Kidney (tissue), 14 donors: ENCODE measurements around the gene HSD17B3. TPM values are rescaled to one million over a fixed set of nuclear protein-coding genes. Genes with fewer than 3 reads are reported as not detected.
"Not testable (repeated sequence)": the region's sequence is repeated elsewhere in the genome, so short reads cannot be mapped to it uniquely, and the experiment has no call there.

Source experiments
- DNase-seq, 5 donors: peaks; one replicate each; pipeline ENCODE4 v3.0.0-alpha.2; 2013 to 2020
- FAIRE-seq: peaks from 2 replicates; lab custom pipeline; 2012; peaks lifted over from hg19 to GRCh38; lab: Jason Lieb, UNC
- H3K27ac ChIP-seq, 2 donors: one replicate each; pipeline ENCODE4 v1.7.0; 2013; ENCODE audit warnings: low read depth in 2 of 2, low read length in 2 of 2, inconsistent platforms in 1 of 2
- H3K27me3 ChIP-seq: one replicate; pipeline ENCODE4 v1.7.1; 2013; ENCODE audit warnings: low read length, inconsistent platforms; ENCODE audit not compliant: control insufficient read depth, insufficient read depth
- H3K36me3 ChIP-seq, 3 donors: one replicate each; pipeline versions ENCODE4 v1.7.0 to v1.7.1; 2013; ENCODE audit warnings: low read length in 3 of 3, control low read depth in 1 of 3, inconsistent platforms in 1 of 3; ENCODE audit not compliant: insufficient read depth in 3 of 3, control insufficient read depth in 2 of 3
- H3K4me1 ChIP-seq, 3 donors: one replicate each; pipeline versions ENCODE4 v1.7.0 to v1.7.1; 2013; ENCODE audit warnings: low read length in 3 of 3, inconsistent platforms in 1 of 3, low read depth in 1 of 3; ENCODE audit not compliant: control insufficient read depth in 2 of 3, insufficient read depth in 2 of 3
- H3K4me3 ChIP-seq, 3 donors: one replicate each; pipeline versions ENCODE4 v1.7.0 to v1.8.1; 2013; ENCODE audit warnings: low read length in 3 of 3, control low read depth in 1 of 3, inconsistent platforms in 1 of 3
- H3K9ac ChIP-seq, 3 donors: one replicate each; pipeline versions ENCODE4 v1.7.0 to v1.7.1; 2013; ENCODE audit warnings: low read length in 3 of 3, control low read depth in 1 of 3, inconsistent platforms in 1 of 3
- H3K9me3 ChIP-seq, 3 donors: one replicate each; pipeline versions ENCODE4 v1.7.0 to v1.7.1; 2013; ENCODE audit warnings: low read length in 3 of 3, control low read depth in 1 of 3, inconsistent platforms in 1 of 3; ENCODE audit not compliant: control insufficient read depth in 2 of 3, insufficient read depth in 1 of 3
- CTCF ChIP-seq: IDR thresholded peaks from 3 replicates; pipeline ENCODE4 v1.5.1; 2012; ENCODE audit warnings: mild to moderate bottlenecking, moderate library complexity, borderline replicate concordance; ENCODE audit not compliant: insufficient read depth; ENCODE audit errors: extremely low read depth
- intact Hi-C: fragments of 100-400 bp; cut with DNase I; formaldehyde crosslinking; loops from one replicate; pipeline ENCODE4 v1.11.1; 2022
- polyA plus RNA-seq: library from polyadenylated mRNA; stranded (reverse); fragments of 350-450 nt; fragmentation: Illumina TruSeq; extraction: RNeasy Lipid Tissue Mini Kit (QIAGEN cat#74804); gene quantifications from one replicate; pipeline ENCODE4 v1.2.3, GENCODE V29; 2014; ENCODE audit warnings: low read depth, low replicate concordance; ENCODE audit not compliant: insufficient read depth
- total RNA-seq: library from RNA; stranded (reverse); fragmentation: NEBNext Ultra II Directional; extraction: Animal tissue kit (Norgen Biotek cat#: 25700); gene quantifications from one replicate; pipeline ENCODE4 v1.2.1, GENCODE V29; 2021
- donor health status: control.
- donor health status: control.
- donor health status: control.
- donor health status: control.
- donor health status: control.
- donor health status: DM: yes; HTN: yes; CAD: no.
- donor health status: Normal renal cell carcinoma (clear cell type).

The HSD17B3 gene
- total and polyA plus RNA-seq, 2 donors from 2014 or later: 0.66 to 2.0 TPM

DNA sequence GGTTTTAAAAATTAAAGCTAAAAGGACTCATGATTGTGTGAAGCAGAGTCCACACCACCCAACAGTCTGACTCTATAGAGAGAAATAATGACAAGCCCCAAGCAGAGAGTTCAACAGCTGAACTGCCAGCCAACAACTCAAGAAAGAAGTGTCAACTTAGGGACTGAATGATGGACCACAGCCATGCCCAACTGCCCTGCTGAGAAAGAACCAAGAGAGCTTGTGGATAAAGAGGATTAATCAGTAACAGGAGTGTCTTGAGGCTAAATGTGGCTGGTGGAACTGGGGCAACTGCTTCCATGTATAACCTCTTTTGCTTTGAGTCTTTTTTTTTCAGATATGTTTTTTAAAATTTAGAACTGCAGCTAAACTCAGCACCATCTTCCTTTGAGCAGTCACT is 109.3 kb downstream of the HSD17B3 start:
- H3K27ac ChIP-seq: no peak overlapping the region
- no peak overlapping the region for H3K4me3 ChIP-seq
- no peak for FAIRE-seq
- no peaks in the 10 kb centered on the region for H3K4me1 ChIP-seq
- no peak for DNase-seq
- intact Hi-C loops: no loop called here
- no peaks in the 10 kb centered on the region for H3K36me3 ChIP-seq
- TF ChIP-seq CTCF: no peak
- H3K9me3 ChIP-seq: peaks cover 0 to 5% (median 0%) of the 10 kb centered on the region in 3 donors
- no peaks in the 10 kb centered on the region for H3K27me3 ChIP-seq
- H3K9ac ChIP-seq: no peak overlapping the region

DNA sequence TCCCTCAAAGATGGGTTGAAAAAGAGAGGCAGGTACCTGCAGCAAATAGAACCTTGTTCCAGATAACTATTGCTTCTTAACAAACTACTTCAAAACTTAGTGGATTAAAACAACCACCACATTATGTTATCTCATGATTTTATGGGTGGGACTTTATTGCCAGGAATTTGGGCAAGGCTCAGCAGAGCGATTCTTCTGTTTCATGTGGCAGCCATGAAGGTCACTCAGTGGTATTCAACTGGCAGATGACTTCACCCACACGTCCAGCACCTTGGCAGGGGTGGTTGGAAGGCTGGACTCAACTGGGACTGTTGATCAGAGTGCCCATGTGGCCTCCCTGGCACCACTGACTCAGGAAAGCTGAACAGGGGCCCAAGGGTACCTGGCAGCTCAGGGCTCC is 112.0 kb downstream of the HSD17B3 start:
- no peak for TF ChIP-seq CTCF
- peaks cover 0 to 13% (median 0%) of the 10 kb centered on the region in 3 donors for H3K9me3 ChIP-seq
- intact Hi-C loops: no loop called here
- no peaks in the 10 kb centered on the region for H3K27me3 ChIP-seq
- FAIRE-seq: no peak
- no peak for DNase-seq
- H3K27ac ChIP-seq: no peak overlapping the region
- H3K36me3 ChIP-seq: no peaks in the 10 kb centered on the region
- peaks cover 0 to 6% (median 0%) of the 10 kb centered on the region in 3 donors for H3K4me1 ChIP-seq
- no peak overlapping the region for H3K9ac ChIP-seq
- no peak overlapping the region for H3K4me3 ChIP-seq

DNA sequence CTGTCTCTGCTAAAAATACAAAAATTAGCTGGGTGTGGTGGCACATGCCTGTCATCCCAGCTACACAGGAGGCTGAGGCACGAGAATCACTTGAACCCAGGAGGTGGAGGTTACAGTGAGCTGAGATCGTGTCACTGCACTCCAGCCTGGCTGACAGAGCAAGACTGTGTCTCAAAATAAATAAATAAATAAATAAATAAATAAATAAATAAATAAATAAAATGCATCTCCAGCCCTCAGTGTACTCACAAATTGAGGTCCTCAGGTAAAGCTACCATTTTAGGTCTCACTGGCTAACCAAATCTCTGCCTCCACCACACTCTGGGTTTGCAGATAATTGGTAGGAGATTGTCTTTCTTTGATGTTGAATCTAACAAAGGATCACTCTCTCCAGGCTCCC is 112.4 kb downstream of the HSD17B3 start:
- H3K4me3 ChIP-seq, intact Hi-C loops, H3K9ac ChIP-seq, H3K36me3 ChIP-seq, DNase-seq, H3K4me1 ChIP-seq, H3K27me3 ChIP-seq, FAIRE-seq, H3K27ac ChIP-seq: not testable (repeated sequence)
- peaks cover 0 to 13% (median 0%) of the 10 kb centered on the region in 3 donors for H3K9me3 ChIP-seq

DNA sequence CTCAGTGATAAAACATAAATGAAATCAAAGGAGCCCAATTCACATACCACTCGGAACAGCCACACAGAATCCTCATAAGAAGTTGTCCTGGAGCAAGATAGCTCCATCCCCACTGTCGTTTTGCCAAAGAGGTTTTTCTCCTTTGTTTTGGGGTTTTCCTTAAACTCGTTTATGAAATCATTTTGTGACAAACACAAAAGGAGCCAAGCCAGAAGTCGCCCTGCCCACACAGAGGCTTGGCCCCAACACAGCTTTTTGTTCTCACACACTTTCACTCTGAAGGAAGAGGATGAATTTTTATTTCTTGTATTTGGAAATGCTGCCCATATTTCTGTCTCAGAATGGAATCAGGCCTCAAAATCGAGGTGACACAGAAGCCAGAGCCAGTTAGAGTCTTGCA is 113.4 kb downstream of the HSD17B3 start:
- Histone ChIP-seq H3K9me3 (peaks cover 0 to 13% (median 0%) of the 10 kb centered on the region in 3 donors), H3K4me3 (no peak overlapping the region), H3K27me3 (no peaks in the 10 kb centered on the region), H3K36me3 (no peaks in the 10 kb centered on the region), H3K27ac (no peak overlapping the region), H3K9ac (no peak overlapping the region), H3K4me1 (peaks cover 0 to 6% (median 0%) of the 10 kb centered on the region in 3 donors)
- intact Hi-C loops: no loop called here
- DNase-seq (no peak), FAIRE-seq (no peak)
- no peak for TF ChIP-seq CTCF
